ENCODE results near the gene DMRT1. TPM values are rescaled to one million over a fixed set of nuclear protein-coding genes. Genes with fewer than 3 reads are reported as not detected.

Gene DMRT1
- total RNA-seq, 1 donor from 2014 or later = not detected

GRCh38 chr9:970151-970996 is 128.9 kb downstream of the DMRT1 start:
- DNase-seq (ENCODE audit: low read depth in 2 of 2) = no peak

- DNase-seq (ENCODE audit: low read depth in 2 of 2) = no peak
These were observed 130.5 kb downstream of the DMRT1 start for GRCh38 chr9:971901-972500.

GRCh38 chr9:972501-973294 is 131.2 kb downstream of the DMRT1 start:
- no peak for DNase-seq (ENCODE audit: low read depth in 2 of 2)

- no peak for DNase-seq (ENCODE audit: low read depth in 2 of 2)
These were observed 131.9 kb downstream of the DMRT1 start for GRCh38 chr9:973295-973834.

GRCh38 chr9:974031-974995 is 132.8 kb downstream of the DMRT1 start:
- DNase-seq (ENCODE audit: low read depth in 2 of 2) = no peak

- no peak for DNase-seq (ENCODE audit: low read depth in 2 of 2)
These were observed 133.7 kb downstream of the DMRT1 start for GRCh38 chr9:974996-975739.

GRCh38 chr9:975740-976257 is 134.3 kb downstream of the DMRT1 start:
- DNase-seq (ENCODE audit: low read depth in 2 of 2) = no peak

- DNase-seq (ENCODE audit: low read depth in 2 of 2) = no peak
These were observed 134.9 kb downstream of the DMRT1 start, which contains the start of gene DMRT3 for GRCh38 chr9:976258-976942. Gene DMRT3, plus strand, starts transcription at chr9:976655. Its CDS starts 347 bp downstream, at chr9:977002.

- DNase-seq (ENCODE audit: low read depth in 2 of 2) = no peak
These were observed 135.7 kb downstream of the DMRT1 start for GRCh38 chr9:976943-977837.

GRCh38 chr9:977838-978830 is 136.6 kb downstream of the DMRT1 start:
- no peak for DNase-seq (ENCODE audit: low read depth in 2 of 2)

- DNase-seq (ENCODE audit: low read depth in 2 of 2) = no peak
These were observed 138.5 kb downstream of the DMRT1 start for GRCh38 chr9:979983-980382.

- DNase-seq (ENCODE audit: low read depth in 2 of 2) = no peak
These were observed 139.1 kb downstream of the DMRT1 start for GRCh38 chr9:980640-981039.

- DNase-seq (ENCODE audit: low read depth in 2 of 2) = no peak
These were observed 140.0 kb downstream of the DMRT1 start for GRCh38 chr9:981491-981898.

GRCh38 chr9:982394-983230 is 141.1 kb downstream of the DMRT1 start:
- DNase-seq (ENCODE audit: low read depth in 2 of 2) = no peak

GRCh38 chr9:994005-994404 is 152.5 kb downstream of the DMRT1 start:
- DNase-seq (ENCODE audit: low read depth in 2 of 2) = no peak

- DNase-seq (ENCODE audit: low read depth in 2 of 2) = no peak
These were observed 153.7 kb downstream of the DMRT1 start for GRCh38 chr9:995192-995591.

Measured in lung microvascular endothelial cell (primary cell).